Naive thymus-derived CD4-positive, alpha-beta T cell (primary cell): ENCODE results near the gene VAC14. TPM values are rescaled to one million over a fixed set of nuclear protein-coding genes. Genes with fewer than 3 reads are reported as not detected.
A peak's percentile ranks its signal among the peaks of the same experiment; 100 is the strongest.

Experiments used
- ATAC-seq: fragments of 150-1000 bp; cut with Tn5 transposase; 2 replicates; pipeline ENCODE4 v1.10.0; 2021; ENCODE audit warnings: mild to moderate bottlenecking, moderate library complexity
- CTCF ChIA-PET: fragments of 350-600 bp; sonication (Branson Sonifier 250); formaldehyde crosslinking; loops from one replicate; lab custom pipeline; 2021; ENCODE audit warnings: antibody characterized with exemption; lab: Charles Lee
- POLR2A ChIA-PET: fragments of 350-600 bp; sonication (Branson Sonifier 250); formaldehyde crosslinking; loops from one replicate; lab custom pipeline; 2021; ENCODE audit warnings: antibody characterized with exemption, inconsistent platforms; lab: Charles Lee
- DNase-seq, 9 donors: peaks; one replicate each; pipeline versions ENCODE4 v3.0.0 to v3.0.0-alpha.2; 2020 to 2022; ENCODE audit warnings: mixed read lengths in 1 of 9
- H3K27ac ChIP-seq: one replicate; pipeline ENCODE4 v1.7.0; 2013; ENCODE audit warnings: mild to moderate bottlenecking, low read depth, low read length, moderate library complexity
- H3K27me3 ChIP-seq, 2 donors: one replicate each; pipeline ENCODE4 v1.7.0; 2013; ENCODE audit warnings: low read length in 2 of 2, mild to moderate bottlenecking in 2 of 2, moderate library complexity in 2 of 2; ENCODE audit not compliant: control insufficient read depth in 2 of 2, insufficient read depth in 2 of 2
- H3K36me3 ChIP-seq, 3 experiments: 1 replicate in 2 of 3; 2 replicates in 1 of 3; pipeline ENCODE4 v1.7.0; 2013; ENCODE audit warnings: low read length in 3 of 3, mild to moderate bottlenecking in 3 of 3, moderate library complexity in 1 of 3; ENCODE audit not compliant: insufficient read depth in 3 of 3, control insufficient read depth in 2 of 3
- H3K4me1 ChIP-seq, 2 donors: one replicate each; pipeline ENCODE4 v1.7.0; 2013; ENCODE audit warnings: low read length in 2 of 2, mild to moderate bottlenecking in 2 of 2, moderate library complexity in 1 of 2; ENCODE audit not compliant: control insufficient read depth in 2 of 2, insufficient read depth in 2 of 2
- H3K4me3 ChIP-seq: 2 replicates; pipeline ENCODE4 v1.7.0; 2013; ENCODE audit warnings: mild to moderate bottlenecking, low read length
- H3K9me3 ChIP-seq, 3 experiments: 1 replicate in 2 of 3; 2 replicates in 1 of 3; pipeline ENCODE4 v1.7.0; 2013; ENCODE audit warnings: low read length in 3 of 3; ENCODE audit not compliant: control insufficient read depth in 2 of 3
- H3K27ac Mint-ChIP-seq, 9 donors: one replicate each; pipeline ENCODE4 v1.8.0; 2020 to 2022; ENCODE audit warnings: mixed read lengths in 9 of 9, mild to moderate bottlenecking in 8 of 9, moderate library complexity in 5 of 9, inconsistent platforms in 2 of 9
- H3K27me3 Mint-ChIP-seq, 5 donors: one replicate each; pipeline ENCODE4 v1.8.0; 2021 to 2022; ENCODE audit warnings: mixed read lengths in 5 of 5, mild to moderate bottlenecking in 1 of 5
- H3K36me3 Mint-ChIP-seq, 5 donors: one replicate each; pipeline ENCODE4 v1.8.0; 2020 to 2022; ENCODE audit warnings: mixed read lengths in 5 of 5, mild to moderate bottlenecking in 3 of 5, inconsistent platforms in 1 of 5
- H3K4me1 Mint-ChIP-seq, 7 donors: one replicate each; pipeline ENCODE4 v1.8.0; 2020 to 2022; ENCODE audit warnings: mixed read lengths in 7 of 7, mild to moderate bottlenecking in 3 of 7, inconsistent platforms in 1 of 7
- H3K4me3 Mint-ChIP-seq, 10 donors: one replicate each; pipeline ENCODE4 v1.8.0; 2020 to 2022; ENCODE audit warnings: mild to moderate bottlenecking in 10 of 10, mixed read lengths in 10 of 10, moderate library complexity in 6 of 10, inconsistent platforms in 2 of 10
- H3K9me3 Mint-ChIP-seq, 11 donors: one replicate each; pipeline ENCODE4 v1.8.0; 2020 to 2022; ENCODE audit warnings: mixed read lengths in 11 of 11, mild to moderate bottlenecking in 4 of 11, inconsistent platforms in 1 of 11, moderate library complexity in 1 of 11
- intact Hi-C, 2 donors: fragments of 100-400 bp; cut with micrococcal nuclease; formaldehyde crosslinking; loops; one replicate each; pipeline ENCODE4 v1.15.1; 2023
- polyA plus RNA-seq, 2 donors: library from polyadenylated mRNA; unstranded; fragments of 300-500 nt; fragmentation: Illumina TruSeq; gene quantifications; one replicate each; pipeline ENCODE4 v1.2.3, GENCODE V29; 2021
- total RNA-seq, 6 experiments: library from RNA in 5 of 6; stranded (reverse) in 5 of 6; gene quantifications; 1 replicate in 5 of 6; 2 replicates in 1 of 6; pipeline ENCODE4 v1.2.3 and lab custom pipeline; 2021 to 2026

Gene VAC14
- total and polyA plus RNA-seq, 7 experiments from 2014 or later: 29.2 to 61.2 (median 45.9) TPM

DNA sequence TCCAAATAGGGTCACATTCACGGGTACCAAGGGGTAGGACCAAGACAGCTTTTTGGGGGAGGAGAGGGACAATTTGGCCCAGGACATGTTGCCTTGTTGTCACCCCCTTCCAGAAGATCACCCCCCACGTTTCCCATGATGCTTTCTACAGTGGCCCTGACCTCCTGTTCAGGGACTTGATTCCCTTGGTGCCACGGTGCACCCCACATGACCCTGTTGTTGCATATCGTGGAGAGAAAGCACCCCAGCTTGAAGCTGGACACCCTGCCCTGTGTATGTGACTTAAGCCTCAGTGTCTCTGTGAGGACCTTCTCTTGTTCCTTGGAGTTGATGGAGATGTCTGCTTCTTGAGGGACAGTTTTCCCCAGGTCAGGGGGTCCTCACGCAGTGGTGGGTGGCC is 142.0 kb downstream of the VAC14 start:
- no peak overlapping the region for H3K27ac Mint-ChIP-seq
- DNase-seq (no peak), ATAC-seq (no peak)
- Histone ChIP-seq H3K4me3 (no peak overlapping the region), H3K9me3 (no peaks in the 10 kb centered on the region), H3K4me1 (peaks cover 0 to under 1% of the 10 kb centered on the region in 2 donors), H3K27me3 (no peaks in the 10 kb centered on the region), H3K27ac (no peak overlapping the region), H3K36me3 (no peaks in the 10 kb centered on the region)
- intact Hi-C loops: loop anchor here in 1 of 2 donors (10.0 kb wide), 1 partner anchor 104 kb away; no protein-coding TSS in a partner anchor
- peaks cover 1 to 2% (median 1%) of the 10 kb centered on the region in 7 donors for H3K4me1 Mint-ChIP-seq
- H3K9me3 Mint-ChIP-seq: peaks cover 0 to 2% (median 0%) of the 10 kb centered on the region in 11 donors
- H3K27me3 Mint-ChIP-seq: peaks cover 0 to under 1% (median 0%) of the 10 kb centered on the region in 5 donors
- POLR2A ChIA-PET: no interaction called here
- H3K4me3 Mint-ChIP-seq: no peak overlapping the region
- H3K36me3 Mint-ChIP-seq: no peaks in the 10 kb centered on the region
- CTCF ChIA-PET: no interaction called here

DNA sequence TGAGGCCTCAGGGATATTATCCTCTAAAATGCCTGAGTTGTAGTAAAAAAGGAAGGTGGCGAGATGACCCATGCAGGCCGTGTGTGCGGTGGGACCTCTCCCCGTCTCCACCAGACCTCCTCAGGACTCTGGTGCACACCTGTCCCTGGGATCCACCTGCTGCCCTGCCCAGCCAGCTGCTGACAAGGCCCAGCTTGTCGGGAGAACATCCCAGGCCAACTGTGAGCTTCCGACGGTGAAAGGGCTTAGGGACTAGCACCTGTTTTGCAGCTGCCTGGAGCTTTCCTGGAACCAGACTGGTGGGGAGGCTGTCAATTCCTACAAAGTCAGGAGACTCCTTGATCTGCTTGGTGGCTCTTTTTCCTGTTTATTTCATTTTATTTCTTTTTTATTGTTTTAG is 143.0 kb downstream of the VAC14 start:
- CTCF ChIA-PET: interaction anchor here (1.2 kb wide), 1 partner anchor 112 kb away, joined by 3 read pairs; no protein-coding TSS in a partner anchor
- peaks cover 0 to 3% of the 10 kb centered on the region in 2 donors for H3K4me1 ChIP-seq
- H3K27ac ChIP-seq: no peak overlapping the region
- Mint-ChIP-seq H3K36me3 (no peaks in the 10 kb centered on the region), H3K27ac (no peak overlapping the region), H3K4me3 (no peak overlapping the region), H3K9me3 (peaks cover 0 to 2% (median 0%) of the 10 kb centered on the region in 11 donors), H3K27me3 (peaks cover 0 to 3% (median 0%) of the 10 kb centered on the region in 5 donors), H3K4me1 (peaks cover 4 to 6% (median 5%) of the 10 kb centered on the region in 7 donors)
- H3K4me3 ChIP-seq: no peak overlapping the region
- intact Hi-C loops: loop anchor here in 1 of 2 donors (10.0 kb wide), 1 partner anchor 103 kb away; no protein-coding TSS in a partner anchor
- H3K27me3 ChIP-seq: no peaks in the 10 kb centered on the region
- H3K9me3 ChIP-seq: no peaks in the 10 kb centered on the region
- POLR2A ChIA-PET: no interaction called here
- ATAC-seq (no peak), DNase-seq (no peak)
- H3K36me3 ChIP-seq: no peaks in the 10 kb centered on the region

DNA sequence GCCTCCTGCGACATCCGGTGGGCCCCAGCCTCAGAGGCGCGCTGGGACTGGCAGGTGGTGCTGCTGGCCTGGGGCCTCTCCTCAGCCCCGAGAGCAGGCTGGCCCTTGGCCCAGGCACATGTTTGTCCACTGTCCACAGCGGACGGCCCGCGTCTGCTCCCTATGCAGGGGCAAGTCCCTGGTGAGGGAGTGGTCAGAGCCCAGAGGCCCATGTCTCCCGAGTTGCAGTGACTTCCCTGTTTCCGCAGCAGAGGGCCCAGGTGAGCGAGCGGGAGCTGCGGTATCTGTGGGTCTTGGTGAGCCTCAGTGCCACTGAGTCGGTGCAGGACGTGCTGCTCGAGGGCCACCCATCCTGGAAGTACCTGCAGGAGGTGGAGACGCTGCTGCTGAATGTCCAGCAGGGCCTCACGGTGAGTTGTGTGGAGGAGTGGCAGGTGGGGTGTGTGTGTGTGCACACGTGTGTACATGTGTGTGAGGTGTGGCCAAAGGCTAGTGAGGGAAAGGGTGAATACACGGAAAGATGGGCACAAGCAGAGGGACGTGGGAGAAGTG is 144.2 kb downstream of the VAC14 start:
- Histone ChIP-seq H3K27ac (no peak overlapping the region), H3K27me3 (no peaks in the 10 kb centered on the region), H3K36me3 (no peaks in the 10 kb centered on the region), H3K4me1 (peaks cover 0 to 3% of the 10 kb centered on the region in 2 donors), H3K9me3 (no peaks in the 10 kb centered on the region), H3K4me3 (no peak overlapping the region)
- CTCF ChIA-PET: no interaction called here
- no peaks in the 10 kb centered on the region for H3K36me3 Mint-ChIP-seq
- ATAC-seq: no peak
- intact Hi-C loops: loop anchor here in 1 of 2 donors (10.0 kb wide), 1 partner anchor 102 kb away; no protein-coding TSS in a partner anchor
- no peak overlapping the region for H3K27ac Mint-ChIP-seq
- POLR2A ChIA-PET: no interaction called here
- H3K27me3 Mint-ChIP-seq: peaks cover 0 to 3% (median 0%) of the 10 kb centered on the region in 5 donors
- no peak for DNase-seq
- peaks cover 4 to 6% (median 5%) of the 10 kb centered on the region in 7 donors for H3K4me1 Mint-ChIP-seq
- no peak overlapping the region for H3K4me3 Mint-ChIP-seq
- peaks cover 0 to 2% (median 0%) of the 10 kb centered on the region in 11 donors for H3K9me3 Mint-ChIP-seq

DNA sequence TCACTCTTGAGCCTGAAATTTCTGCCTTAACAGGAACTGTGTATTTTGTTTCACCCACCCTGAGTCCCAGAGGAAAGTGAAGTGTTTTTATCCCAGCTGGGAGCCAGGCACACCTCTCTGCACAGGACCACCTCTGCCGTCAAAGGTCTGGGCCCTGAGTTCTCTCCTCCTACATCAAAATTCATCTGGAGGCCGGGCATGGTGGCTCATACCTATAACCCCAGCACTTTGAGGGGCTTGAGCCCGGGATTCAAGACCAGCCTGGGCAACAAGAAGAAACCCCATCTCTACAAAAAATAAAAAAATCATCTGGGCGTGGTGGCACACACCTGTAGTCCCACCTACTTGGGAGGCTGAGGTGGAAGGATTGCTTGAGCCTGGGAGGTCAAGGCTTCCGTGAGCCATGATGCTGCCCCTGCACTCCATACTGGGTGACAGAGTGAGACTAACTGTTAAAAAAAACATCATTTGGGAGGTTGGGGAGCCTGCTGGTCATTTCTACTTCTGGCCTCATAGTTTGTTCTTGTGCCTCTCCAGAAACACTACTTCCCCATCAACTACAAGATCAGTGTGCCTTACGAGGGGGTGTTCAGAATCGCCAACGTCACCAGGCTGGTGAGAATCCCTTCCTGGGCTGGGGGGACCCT is 144.8 kb downstream of the VAC14 start:
- no peak overlapping the region for H3K4me3 Mint-ChIP-seq
- ChIA-PET POLR2A (no interaction called here), CTCF (interaction anchor here (0.9 kb wide), 1 partner anchor 63 kb away, joined by 3 read pairs; no protein-coding TSS in a partner anchor)
- Histone ChIP-seq H3K4me3 (no peak overlapping the region), H3K4me1 (peaks cover 0 to 3% of the 10 kb centered on the region in 2 donors), H3K36me3 (no peaks in the 10 kb centered on the region), H3K27me3 (no peaks in the 10 kb centered on the region), H3K9me3 (no peaks in the 10 kb centered on the region), H3K27ac (no peak overlapping the region)
- H3K27me3 Mint-ChIP-seq: peaks cover 0 to 3% (median 0%) of the 10 kb centered on the region in 5 donors
- peaks cover 0 to 2% (median 0%) of the 10 kb centered on the region in 11 donors for H3K9me3 Mint-ChIP-seq
- H3K4me1 Mint-ChIP-seq: peaks cover 4 to 6% (median 5%) of the 10 kb centered on the region in 7 donors
- intact Hi-C loops: loop anchor here in 1 of 2 donors (10.0 kb wide), 1 partner anchor 101 kb away; no protein-coding TSS in a partner anchor
- no peak overlapping the region for H3K27ac Mint-ChIP-seq
- DNase-seq: no peak
- H3K36me3 Mint-ChIP-seq: no peaks in the 10 kb centered on the region
- no peak for ATAC-seq

DNA sequence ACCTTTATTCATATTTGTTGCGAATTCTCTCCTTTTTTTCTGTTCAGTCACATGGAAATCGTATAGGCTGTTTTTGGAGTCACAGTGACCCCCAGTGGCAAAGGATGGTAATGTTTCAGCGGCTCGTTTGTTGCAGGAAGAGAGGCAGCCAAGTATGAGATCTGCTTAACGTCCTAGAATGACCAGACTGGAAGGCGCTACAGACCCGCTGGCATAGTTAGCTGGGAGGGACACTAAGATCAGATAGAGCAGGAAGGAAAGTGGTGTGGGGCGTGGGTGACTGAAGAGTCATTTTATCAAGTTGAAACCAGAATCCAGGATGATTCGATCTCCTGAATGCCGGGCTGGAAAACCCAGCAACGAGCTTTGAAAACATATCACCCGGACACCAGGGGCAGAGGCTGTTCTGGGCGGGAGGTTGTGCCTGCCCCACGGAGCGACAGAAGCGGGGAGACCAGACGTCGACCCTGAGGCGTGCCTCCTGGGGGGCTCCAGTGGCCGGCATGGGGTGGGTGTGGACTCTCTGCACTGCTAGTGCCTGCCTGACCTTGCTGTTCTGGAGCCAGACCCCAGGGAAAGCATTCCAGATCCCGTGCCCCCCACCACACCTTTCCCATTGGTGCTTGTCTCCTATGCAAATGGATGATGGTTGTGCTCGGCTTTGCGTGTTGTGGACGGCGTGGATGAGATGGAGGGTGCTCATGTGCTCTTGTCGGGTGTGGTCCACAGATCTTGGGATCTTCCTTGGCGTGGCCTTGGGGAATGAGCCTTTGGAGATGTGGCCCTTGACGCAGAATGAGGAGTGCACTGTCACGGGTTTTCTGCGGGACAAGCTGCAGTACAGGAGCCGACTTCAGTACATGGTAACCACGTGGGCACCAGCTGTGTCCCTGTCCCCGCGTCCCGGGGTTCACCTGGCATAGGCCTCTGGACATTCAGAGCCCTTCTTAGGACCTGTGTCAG is 146.9 kb downstream of the VAC14 start:
- peak overlapping the region in 4 of 9 donors; percentile 3 to 60 (median 51) for H3K27ac Mint-ChIP-seq
- no peak overlapping the region for H3K4me3 ChIP-seq
- POLR2A ChIA-PET: no interaction called here

DNA sequence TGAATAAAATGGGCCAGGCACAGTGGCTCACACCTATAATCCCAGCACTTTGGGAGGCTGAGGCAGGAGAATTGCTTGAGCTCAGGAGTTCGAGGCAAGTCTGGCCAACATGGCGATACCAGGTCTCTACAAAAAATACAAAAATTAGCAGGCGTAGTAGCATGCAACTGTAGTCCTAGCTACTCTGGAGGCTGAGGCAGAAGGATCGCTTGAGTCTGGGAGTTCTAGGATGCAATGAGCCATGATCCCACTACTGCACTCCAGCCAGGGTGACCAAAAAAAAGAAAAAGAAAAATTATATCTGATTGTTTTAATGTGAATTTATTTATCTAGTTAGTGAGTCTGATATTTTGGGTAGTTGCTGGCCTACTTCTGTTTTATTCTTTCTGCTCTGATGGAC is 147.6 kb downstream of the VAC14 start:
- Mint-ChIP-seq H3K4me3 (peak overlapping the region in 2 of 10 donors; percentile 50 to 52), H3K27ac (peak overlapping the region in 3 of 9 donors; percentile 3 to 60 (median 54))
- no peak for ATAC-seq

More for the DNA sequence above, 146.9 kb downstream of the VAC14 start:
- H3K4me3 Mint-ChIP-seq: peak overlapping the region; percentile 3 to 76 (median 51)
- peak; percentile 57 to 86 (median 77) for DNase-seq
- no peaks in the 10 kb centered on the region for H3K9me3 ChIP-seq
- H3K36me3 ChIP-seq: no peaks in the 10 kb centered on the region
- H3K27me3 ChIP-seq: no peaks in the 10 kb centered on the region
- intact Hi-C loops: loop anchor here (1.0 to 10.0 kb wide), 9 partner anchors 77 to 1258 kb away; no protein-coding TSS in a partner anchor
- peaks cover 0 to 2% (median 0%) of the 10 kb centered on the region in 11 donors for H3K9me3 Mint-ChIP-seq
- H3K4me1 ChIP-seq: peaks cover 0 to 3% of the 10 kb centered on the region in 2 donors
- H3K4me1 Mint-ChIP-seq: peaks cover 4 to 6% (median 5%) of the 10 kb centered on the region in 7 donors
- CTCF ChIA-PET: interaction anchor here (0.5 to 3.0 kb wide), 11 partner anchors 27 to 1991 kb away, joined by 3 to 15 read pairs (median 3); no protein-coding TSS in a partner anchor
- peak; percentile 89 for ATAC-seq
- no peaks in the 10 kb centered on the region for H3K36me3 Mint-ChIP-seq
- no peak overlapping the region for H3K27ac ChIP-seq
- peaks cover 0 to 3% (median 0%) of the 10 kb centered on the region in 5 donors for H3K27me3 Mint-ChIP-seq

More for the DNA sequence above, 147.6 kb downstream of the VAC14 start:
- Histone ChIP-seq H3K27me3 (no peaks in the 10 kb centered on the region), H3K9me3 (no peaks in the 10 kb centered on the region), H3K4me3 (no peak overlapping the region), H3K27ac (no peak overlapping the region), H3K4me1 (peaks cover 0 to 3% of the 10 kb centered on the region in 2 donors), H3K36me3 (no peaks in the 10 kb centered on the region)
- no peak for DNase-seq
- no peaks in the 10 kb centered on the region for H3K36me3 Mint-ChIP-seq
- CTCF ChIA-PET: interaction anchor here (0.7 to 3.0 kb wide), 5 partner anchors 28 to 281 kb away, joined by 3 to 15 read pairs (median 3); no protein-coding TSS in a partner anchor
- intact Hi-C loops: loop anchor here (1.0 to 10.0 kb wide), 9 partner anchors 76 to 1257 kb away; no protein-coding TSS in a partner anchor
- H3K4me1 Mint-ChIP-seq: peaks cover 4 to 6% (median 5%) of the 10 kb centered on the region in 7 donors
- POLR2A ChIA-PET: no interaction called here
- peaks cover 0 to 3% (median 0%) of the 10 kb centered on the region in 5 donors for H3K27me3 Mint-ChIP-seq
- H3K9me3 Mint-ChIP-seq: peaks cover 0 to 2% (median 0%) of the 10 kb centered on the region in 11 donors
